ENCODE measurements around the gene HAGHL.

GRCh38 chr16:765488-765865, 38.6 kb downstream of the HAGHL start:
- no peak for TF ChIP-seq OSR1 (CRISPR knock-in tag; IDR thresholded peaks at IDR 0.05)
- TF ChIP-seq TOX (CRISPR knock-in tag; IDR thresholded peaks at IDR 0.05; ENCODE audit: borderline replicate concordance) = no peak
- TF ChIP-seq PATZ1 (CRISPR knock-in tag; IDR thresholded peaks at IDR 0.05; ENCODE audit: borderline replicate concordance) = no peak

All from SK-N-SH treated with all-trans-retinoic acid at 6 μM for 48 hours (cell line).